H1 (cell line): ENCODE data around the gene CORIN. TPM values are rescaled to one million over a fixed set of nuclear protein-coding genes. Genes with fewer than 3 reads are reported as not detected.

Experiments used
- CTCF ChIA-PET: fragments of 300-600 bp; sonication (Branson Sonifier 250); formaldehyde crosslinking; loops from one replicate; lab custom pipeline; 2021; ENCODE audit not compliant: partially characterized antibody; lab: Charles Lee
- POLR2A ChIA-PET: fragments of 300-600 bp; sonication (Branson Sonifier 250); formaldehyde crosslinking; loops from one replicate; lab custom pipeline; 2021; ENCODE audit warnings: inconsistent platforms; ENCODE audit not compliant: partially characterized antibody; lab: Charles Lee
- DNase-seq, 2 experiments: peaks; one replicate each; pipeline versions ENCODE4 v3.0.0 to v3.0.0-alpha.2; 2010 to 2022; ENCODE audit warnings: low spot score in 2 of 2, low read depth in 1 of 2, mixed read lengths in 1 of 2
- FAIRE-seq: peaks from 2 replicates; lab custom pipeline; 2011; peaks lifted over from hg19 to GRCh38; lab: Jason Lieb, UNC
- H2AFZ ChIP-seq: 2 replicates; pipeline ENCODE4 v1.8.1; 2012; ENCODE audit warnings: low read length, inconsistent platforms
- H2AK5ac ChIP-seq: 2 replicates; pipeline ENCODE4 v1.6.1; 2013; ENCODE audit warnings: low read depth, low read length
- H2BK120ac ChIP-seq: replicated peaks from 2 replicates; pipeline ENCODE3; 2013; ENCODE audit warnings: low read depth, low read length, inconsistent platforms
- H2BK12ac ChIP-seq: 2 replicates; pipeline ENCODE4 v1.6.1; 2013; ENCODE audit warnings: low read depth, low read length
- H2BK15ac ChIP-seq: 2 replicates; pipeline ENCODE4 v1.6.1; 2013; ENCODE audit warnings: low read length
- H2BK20ac ChIP-seq: 2 replicates; pipeline ENCODE4 v1.6.1; 2013; ENCODE audit warnings: low read length
- H2BK5ac ChIP-seq: 2 replicates; pipeline ENCODE4 v1.6.1; 2013; ENCODE audit warnings: low read depth, low read length
- H3K14ac ChIP-seq: 2 replicates; pipeline ENCODE4 v1.6.1; 2013; ENCODE audit warnings: inconsistent platforms; ENCODE audit not compliant: insufficient read length
- H3K18ac ChIP-seq: 2 replicates; pipeline ENCODE4 v1.6.1; 2013; ENCODE audit warnings: low read length; ENCODE audit errors: extremely low read depth
- H3K23ac ChIP-seq: 2 replicates; pipeline ENCODE4 v1.6.1; 2013; ENCODE audit warnings: inconsistent platforms; ENCODE audit not compliant: insufficient read length
- H3K23me2 ChIP-seq: 2 replicates; pipeline ENCODE4 v1.6.1; 2013; ENCODE audit warnings: low read depth, low read length
- H3K27ac ChIP-seq: 2 replicates; pipeline ENCODE4 v1.6.1; 2011; ENCODE audit warnings: low read depth, low read length, inconsistent platforms
- H3K27me3 ChIP-seq, 4 experiments: replicated peaks in 1 of 4; 1 replicate in 1 of 4; 2 replicates in 3 of 4; pipeline versions ENCODE4 v1.6.1 to v1.8.1; 2011 to 2013; ENCODE audit warnings: low read length in 3 of 4, mild to moderate bottlenecking in 3 of 4, inconsistent platforms in 2 of 4, mixed read lengths in 2 of 4, moderate library complexity in 1 of 4; ENCODE audit not compliant: control insufficient read depth in 3 of 4, insufficient read depth in 3 of 4; ENCODE audit errors: extremely low read depth in 1 of 4
- H3K36me3 ChIP-seq, 4 experiments: 2 replicates each; pipeline versions ENCODE4 v1.6.1 to v1.8.1; 2011 to 2013; ENCODE audit warnings: mild to moderate bottlenecking in 4 of 4, low read length in 3 of 4, moderate library complexity in 2 of 4, control low read depth in 1 of 4, inconsistent platforms in 1 of 4; ENCODE audit not compliant: insufficient read depth in 4 of 4, control insufficient read depth in 2 of 4
- H3K4ac ChIP-seq: replicated peaks from 2 replicates; pipeline ENCODE3; 2013; ENCODE audit warnings: low read length, low read depth, mixed read lengths, inconsistent platforms; ENCODE audit not compliant: insufficient read length
- H3K4me1 ChIP-seq, 4 experiments: replicated peaks in 1 of 4; 1 replicate in 1 of 4; 2 replicates in 3 of 4; pipeline versions ENCODE4 v1.6.1 to v1.8.1; 2011 to 2013; ENCODE audit warnings: low read length in 3 of 4, inconsistent platforms in 2 of 4, mixed read lengths in 1 of 4; ENCODE audit not compliant: insufficient read depth in 4 of 4, control insufficient read depth in 3 of 4
- H3K4me2 ChIP-seq, 2 experiments: 2 replicates each; pipeline versions ENCODE4 v1.6.1 to v1.8.1; 2011 to 2013; ENCODE audit warnings: low read depth in 2 of 2, low read length in 2 of 2, control low read depth in 1 of 2, inconsistent platforms in 1 of 2, mild to moderate bottlenecking in 1 of 2; ENCODE audit not compliant: insufficient read depth in 1 of 2
- H3K4me3 ChIP-seq, 4 experiments: fragments of 200-600, 300-600 bp in 1 of 4; sonication (generic), shearing (Covaris generic), sonication (Bioruptor Twin) in 1 of 4; 2 replicates each; pipeline versions ENCODE4 v1.5.1 to v1.8.1; 2011 to 2016; ENCODE audit warnings: low read length in 4 of 4, low read depth in 3 of 4, control low read depth in 2 of 4, inconsistent platforms in 2 of 4, mild to moderate bottlenecking in 2 of 4, mixed read lengths in 1 of 4, moderate library complexity in 1 of 4; ENCODE audit not compliant: insufficient read depth in 2 of 4; ENCODE audit errors: extremely low read depth in 1 of 4
- H3K56ac ChIP-seq: replicated peaks from 2 replicates; pipeline ENCODE3; 2013; ENCODE audit warnings: low read depth, mild to moderate bottlenecking, mixed read lengths, low read length, inconsistent platforms; ENCODE audit not compliant: insufficient read length
- H3K79me1 ChIP-seq: 2 replicates; pipeline ENCODE4 v1.6.1; 2013; ENCODE audit warnings: low read depth, low read length, control low read depth
- H3K79me2 ChIP-seq, 2 experiments: 2 replicates each; pipeline versions ENCODE4 v1.6.1 to v1.8.1; 2012 to 2013; ENCODE audit warnings: low read length in 2 of 2, mild to moderate bottlenecking in 2 of 2, inconsistent platforms in 1 of 2; ENCODE audit not compliant: insufficient read depth in 2 of 2, control insufficient read depth in 1 of 2
- H3K9ac ChIP-seq, 4 experiments: replicated peaks in 1 of 4; 1 replicate in 1 of 4; 2 replicates in 3 of 4; pipeline versions ENCODE4 v1.6.1 to v1.8.1; 2011 to 2013; ENCODE audit warnings: low read depth in 3 of 4, low read length in 3 of 4, control low read depth in 2 of 4, mild to moderate bottlenecking in 2 of 4, moderate library complexity in 2 of 4, inconsistent platforms in 1 of 4; ENCODE audit errors: extremely low read depth in 1 of 4
- H3K9me3 ChIP-seq, 2 experiments: 2 replicates each; pipeline versions ENCODE4 v1.6.1 to v1.8.1; 2012 to 2013; ENCODE audit warnings: mild to moderate bottlenecking in 2 of 2, moderate library complexity in 2 of 2, control low read depth in 1 of 2, inconsistent platforms in 1 of 2, low read depth in 1 of 2, low read length in 1 of 2, mixed read lengths in 1 of 2; ENCODE audit not compliant: insufficient read depth in 2 of 2
- H4K20me1 ChIP-seq, 2 experiments: replicated peaks in 1 of 2; 2 replicates each; pipeline versions ENCODE3 to v1.8.1; 2011 to 2013; ENCODE audit warnings: inconsistent platforms in 2 of 2, low read length in 2 of 2, mild to moderate bottlenecking in 1 of 2; ENCODE audit not compliant: insufficient read depth in 2 of 2, control insufficient read depth in 1 of 2
- H4K5ac ChIP-seq: 2 replicates; pipeline ENCODE4 v1.6.1; 2013; ENCODE audit warnings: low read length, low read depth, mixed read lengths, inconsistent platforms; ENCODE audit not compliant: insufficient read length
- H4K8ac ChIP-seq: 2 replicates; pipeline ENCODE4 v1.8.0; 2013; ENCODE audit warnings: mild to moderate bottlenecking, moderate library complexity, low read length, inconsistent platforms; ENCODE audit not compliant: insufficient read depth; ENCODE audit errors: extremely low read depth
- H4K91ac ChIP-seq: replicated peaks from 2 replicates; pipeline ENCODE3; 2013; ENCODE audit warnings: low read length, mixed read lengths, inconsistent platforms; ENCODE audit not compliant: insufficient read length
- JUN ChIP-seq: IDR thresholded peaks from 2 replicates; pipeline ENCODE4 v1.6.1; 2011; ENCODE audit warnings: low read depth, mild to moderate bottlenecking, improper control_type of control experiment, low read length
- JUND ChIP-seq: IDR thresholded peaks from 2 replicates; pipeline ENCODE4 v1.6.1; 2011; ENCODE audit warnings: mild to moderate bottlenecking, improper control_type of control experiment, low read length
- MAFK ChIP-seq: IDR thresholded peaks from 2 replicates; pipeline ENCODE4 v1.6.1; 2012; ENCODE audit warnings: low read depth, mild to moderate bottlenecking, improper control_type of control experiment, low read length
- WGBS, 2 experiments: shearing (Covaris generic) in 1 of 2; methylation state at CpG; one replicate each; pipeline versions ENCODE4 v1.1.6 to v1.1.7; 2013 to 2015; ENCODE audit warnings: low lambda C conversion rate in 2 of 2, mixed read lengths in 2 of 2, inconsistent platforms in 1 of 2, low coverage in 1 of 2, missing lambda C conversion rate in 1 of 2; ENCODE audit not compliant: insufficient replicate concordance in 2 of 2, insufficient coverage in 1 of 2, insufficient read length in 1 of 2; ENCODE audit errors: extremely low coverage in 1 of 2, missing lambda C conversion rate in 1 of 2; 5-methylcytosine and 5-hydroxymethylcytosine counted together
- polyA plus RNA-seq, 7 experiments: library from polyadenylated mRNA; depleted of rRNA in 3 of 7; stranded (reverse) in 5 of 7; unstranded in 2 of 7; fragments of >200 nt in 5 of 7; fragments of 200-250 nt in 2 of 7; gene quantifications; 1 replicate in 5 of 7; 2 replicates in 1 of 7; 4 replicates in 1 of 7; pipeline versions ENCODE4 v1.2.1 to v1.2.3, GENCODE V29; 2011 to 2013; ENCODE audit warnings: missing spikeins in 2 of 7, mixed read lengths in 2 of 7
- total RNA-seq: library from RNA; stranded (reverse); fragmentation: NEBNext Ultra II Directional; extraction: Animal tissue kit (Norgen Biotek cat#: 25700); gene quantifications from 2 replicates; pipeline ENCODE4 v1.2.1, GENCODE V29; 2021

CORIN gene
- total and polyA plus RNA-seq, 2 of the 8 experiments (the other 6 are each of a cell fraction or from before 2014, with no cell fraction given) = 0.09 to 0.32 TPM

DNA sequence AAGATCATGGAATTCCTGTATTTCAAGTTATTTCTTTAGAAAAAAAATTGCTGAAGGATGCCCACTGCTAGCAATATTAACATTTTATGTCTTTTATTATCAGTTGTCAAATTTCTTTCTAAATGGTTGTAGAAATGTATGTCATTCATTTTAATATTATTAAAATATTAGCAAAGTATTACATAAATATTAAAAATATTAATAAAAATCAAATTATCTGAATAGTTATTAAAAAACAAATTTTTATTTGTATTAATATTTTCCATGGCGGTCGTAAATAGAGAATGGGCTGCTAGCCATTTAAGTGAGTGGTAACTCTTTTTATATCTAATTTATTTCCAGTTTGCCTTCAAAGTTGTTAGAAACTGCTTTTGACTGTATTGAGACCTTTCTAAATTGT, 280.6 kb downstream of the CORIN start:
- Histone ChIP-seq H3K79me1 (no peaks in the 10 kb centered on the region), H2BK120ac (no peak overlapping the region), H3K23me2 (no peaks in the 10 kb centered on the region), H3K27me3 (no peaks in the 10 kb centered on the region), H2AFZ (no peak overlapping the region), H3K9ac (no peak overlapping the region), H2BK5ac (no peak overlapping the region), H4K91ac (no peak overlapping the region), H2BK15ac (no peak overlapping the region), H2BK12ac (no peak overlapping the region), H3K56ac (no peak overlapping the region), H2BK20ac (no peak overlapping the region), H3K36me3 (no peaks in the 10 kb centered on the region), H2AK5ac (no peak overlapping the region), H3K79me2 (no peaks in the 10 kb centered on the region), H3K4me3 (no peak overlapping the region), H3K27ac (no peak overlapping the region), H3K9me3 (no peaks in the 10 kb centered on the region), H4K5ac (no peak overlapping the region), H3K18ac (no peak overlapping the region), H4K20me1 (no peaks in the 10 kb centered on the region), H3K4me2 (no peak overlapping the region), H3K4me1 (no peaks in the 10 kb centered on the region), H3K14ac (no peak overlapping the region), H3K4ac (no peak overlapping the region), H3K23ac (no peak overlapping the region), H4K8ac (no peak overlapping the region)
- FAIRE-seq = no peak
- WGBS, 2 experiments = 100% methylated on average over 2 of the region's 2 CpGs; no CpG with 5 or more reads in 1 of the 2 experiments
- ChIA-PET CTCF (no interaction called here), POLR2A (no interaction called here)
- no peak for TF ChIP-seq JUND
- no peak for TF ChIP-seq MAFK
- TF ChIP-seq JUN = no peak
- no peak for DNase-seq
